ENCODE measurements around the gene CBFB. TPM values are rescaled to one million over a fixed set of nuclear protein-coding genes. Genes with fewer than 3 reads are reported as not detected.

The CBFB gene
- polyA plus RNA-seq, 1 donor from 2014 or later, result 32.6 TPM

- Histone ChIP-seq H3K4me2 (ENCODE audit: low read length) (no peak overlapping the region), H3K9me3 (ENCODE audit: low read length) (peaks cover 3% of the 10 kb centered on the region), H2AFZ (ENCODE audit: low read depth, low read length) (no peak overlapping the region), H3K4me3 (ENCODE audit: low read length) (no peak overlapping the region), H3K27me3 (ENCODE audit: insufficient read depth, low read depth, low read length) (peaks cover 61% of the 10 kb centered on the region), H3K9me2 (ENCODE audit: insufficient read depth, low read length) (no peaks in the 10 kb centered on the region), H3F3A (ENCODE audit: insufficient read depth, low read length, poor library complexity, severe bottlenecking) (no peaks in the 10 kb centered on the region), H3K36me3 (ENCODE audit: insufficient read depth, low read length) (peaks cover 4% of the 10 kb centered on the region), H3K9ac (ENCODE audit: low read length) (no peak overlapping the region), H4K20me1 (ENCODE audit: insufficient read depth) (no peaks in the 10 kb centered on the region), H3K79me2 (replicated peaks; ENCODE audit: insufficient read depth, low read length) (no peaks in the 10 kb centered on the region), H3K27ac (ENCODE audit: low read length) (no peak overlapping the region)
- TF ChIP-seq SMC3 (conservative IDR thresholded peaks at IDR 0.05; ENCODE audit: poor library complexity) (no peak), POLR2AphosphoS5 (IDR thresholded peaks at IDR 0.05) (no peak), TAF1 (IDR thresholded peaks at IDR 0.05; ENCODE audit: low read depth) (no peak), EZH2 (IDR thresholded peaks at IDR 0.05; ENCODE audit: borderline replicate concordance, insufficient read depth, low read length, poor library complexity, severe bottlenecking) (no peak), MXI1 (conservative IDR thresholded peaks at IDR 0.05; ENCODE audit: poor library complexity, severe bottlenecking) (no peak), EP300 (conservative IDR thresholded peaks at IDR 0.05; ENCODE audit: poor library complexity, severe bottlenecking) (no peak), REST (IDR thresholded peaks at IDR 0.05; ENCODE audit: borderline replicate concordance) (no peak), RAD21 (conservative IDR thresholded peaks at IDR 0.05) (no peak)
- TF ChIP-seq, protein P1, sequence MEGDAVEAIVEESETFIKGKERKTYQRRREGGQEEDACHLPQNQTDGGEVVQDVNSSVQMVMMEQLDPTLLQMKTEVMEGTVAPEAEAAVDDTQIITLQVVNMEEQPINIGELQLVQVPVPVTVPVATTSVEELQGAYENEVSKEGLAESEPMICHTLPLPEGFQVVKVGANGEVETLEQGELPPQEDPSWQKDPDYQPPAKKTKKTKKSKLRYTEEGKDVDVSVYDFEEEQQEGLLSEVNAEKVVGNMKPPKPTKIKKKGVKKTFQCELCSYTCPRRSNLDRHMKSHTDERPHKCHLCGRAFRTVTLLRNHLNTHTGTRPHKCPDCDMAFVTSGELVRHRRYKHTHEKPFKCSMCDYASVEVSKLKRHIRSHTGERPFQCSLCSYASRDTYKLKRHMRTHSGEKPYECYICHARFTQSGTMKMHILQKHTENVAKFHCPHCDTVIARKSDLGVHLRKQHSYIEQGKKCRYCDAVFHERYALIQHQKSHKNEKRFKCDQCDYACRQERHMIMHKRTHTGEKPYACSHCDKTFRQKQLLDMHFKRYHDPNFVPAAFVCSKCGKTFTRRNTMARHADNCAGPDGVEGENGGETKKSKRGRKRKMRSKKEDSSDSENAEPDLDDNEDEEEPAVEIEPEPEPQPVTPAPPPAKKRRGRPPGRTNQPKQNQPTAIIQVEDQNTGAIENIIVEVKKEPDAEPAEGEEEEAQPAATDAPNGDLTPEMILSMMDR (IDR thresholded peaks at IDR 0.05; ENCODE audit: poor library complexity, severe bottlenecking), result no peak
These were observed 120.5 kb downstream of the CBFB start for GRCh38 chr16:67149276-67150046.

- Histone ChIP-seq H3K36me3 (ENCODE audit: insufficient read depth, low read length) (peaks cover 4% of the 10 kb centered on the region), H3K27me3 (ENCODE audit: insufficient read depth, low read depth, low read length) (peaks cover 69% of the 10 kb centered on the region), H2AFZ (ENCODE audit: low read depth, low read length) (no peak overlapping the region), H3K27ac (ENCODE audit: low read length) (no peak overlapping the region), H3K9me3 (ENCODE audit: low read length) (peaks cover 3% of the 10 kb centered on the region), H3K9ac (ENCODE audit: low read length) (no peak overlapping the region), H4K20me1 (ENCODE audit: insufficient read depth) (no peaks in the 10 kb centered on the region), H3K9me2 (ENCODE audit: insufficient read depth, low read length) (no peaks in the 10 kb centered on the region), H3K4me3 (ENCODE audit: low read length) (peak overlapping the region; percentile 43), H3K4me2 (ENCODE audit: low read length) (no peak overlapping the region), H3F3A (ENCODE audit: insufficient read depth, low read length, poor library complexity, severe bottlenecking) (no peaks in the 10 kb centered on the region), H3K79me2 (replicated peaks; ENCODE audit: insufficient read depth, low read length) (no peaks in the 10 kb centered on the region)
- TF ChIP-seq RAD21 (conservative IDR thresholded peaks at IDR 0.05), result no peak
- TF ChIP-seq EZH2 (IDR thresholded peaks at IDR 0.05; ENCODE audit: borderline replicate concordance, insufficient read depth, low read length, poor library complexity, severe bottlenecking), result no peak
- no peak for TF ChIP-seq MXI1 (conservative IDR thresholded peaks at IDR 0.05; ENCODE audit: poor library complexity, severe bottlenecking)
- TF ChIP-seq REST (IDR thresholded peaks at IDR 0.05; ENCODE audit: borderline replicate concordance), result no peak
- TF ChIP-seq TAF1 (IDR thresholded peaks at IDR 0.05; ENCODE audit: low read depth), result no peak
- TF ChIP-seq EP300 (conservative IDR thresholded peaks at IDR 0.05; ENCODE audit: poor library complexity, severe bottlenecking), result no peak
- no peak for TF ChIP-seq POLR2AphosphoS5 (IDR thresholded peaks at IDR 0.05)
- no peak for TF ChIP-seq SMC3 (conservative IDR thresholded peaks at IDR 0.05; ENCODE audit: poor library complexity)
- TF ChIP-seq, protein P1 (IDR thresholded peaks at IDR 0.05; ENCODE audit: poor library complexity, severe bottlenecking), result no peak
These were observed 121.3 kb downstream of the CBFB start for GRCh38 chr16:67150047-67150832.
